ENCODE results near the gene SNX15.

SNX15 gene

GRCh38 chr11:65058419-65059054, 31.3 kb downstream of the SNX15 start, which contains the start of gene NAALADL1:
NAALADL1 (minus strand) TSS chr11:65058553; CDS start chr11:65058521, 32 bp downstream.
- no peak for DNase-seq

GRCh38 chr11:65059523-65059922, 32.3 kb downstream of the SNX15 start:
- DNase-seq, result no peak

GRCh38 chr11:65059959-65060824, 33.0 kb downstream of the SNX15 start:
- no peak for DNase-seq

GRCh38 chr11:65060913-65061408, 33.7 kb downstream of the SNX15 start:
- no peak for DNase-seq

- no peak for DNase-seq
Measured at GRCh38 chr11:65063532-65063931, 36.3 kb downstream of the SNX15 start.

- DNase-seq, result no peak
Measured at GRCh38 chr11:65064847-65065240, 37.6 kb downstream of the SNX15 start.

- DNase-seq, result no peak
Measured at GRCh38 chr11:65065851-65066250, 38.6 kb downstream of the SNX15 start.

- no peak for DNase-seq
Measured at GRCh38 chr11:65066315-65066714, 39.1 kb downstream of the SNX15 start.

GRCh38 chr11:65066805-65067291, 39.6 kb downstream of the SNX15 start:
- no peak for DNase-seq

- DNase-seq, result no peak
Measured at GRCh38 chr11:65067446-65067845, 40.2 kb downstream of the SNX15 start.

GRCh38 chr11:65069217-65069616, 42.0 kb downstream of the SNX15 start:
- DNase-seq, result no peak

GRCh38 chr11:65071907-65072630, 44.8 kb downstream of the SNX15 start:
- no peak for DNase-seq

GRCh38 chr11:65072631-65072966, 45.4 kb downstream of the SNX15 start:
- DNase-seq, result no peak

GRCh38 chr11:65077451-65077850, 50.2 kb downstream of the SNX15 start:
- no peak for DNase-seq

GRCh38 chr11:65078151-65078550, 50.9 kb downstream of the SNX15 start:
- DNase-seq, result peak; percentile 66

GRCh38 chr11:65078786-65079342, 51.6 kb downstream of the SNX15 start:
- no peak for DNase-seq

GRCh38 chr11:65083134-65083833, 56.0 kb downstream of the SNX15 start:
- DNase-seq, result no peak

GRCh38 chr11:65083834-65084597, 56.8 kb downstream of the SNX15 start, which contains the start of the genes CDCA5 and ZFPL1:
CDCA5 (minus strand) TSS chr11:65084040; CDS start chr11:65083978, 62 bp downstream.
ZFPL1 (plus strand) TSS chr11:65084222; CDS start chr11:65084699, 477 bp downstream.
- peak; percentile 96 for DNase-seq

GRCh38 chr11:65084598-65085375, 57.5 kb downstream of the SNX15 start:
- DNase-seq, result no peak

- no peak for DNase-seq
Measured at GRCh38 chr11:65085446-65085845, 58.2 kb downstream of the SNX15 start.

All from central memory CD4-positive, alpha-beta T cell (primary cell).